GM19463 (cell line): ENCODE results near the gene OVOL3.

Source experiments
- ATAC-seq: cut with Tn5 transposase; IDR thresholded peaks from one replicate; pipeline ENCODE4 v1.9.1; 2021; ENCODE audit warnings: mild to moderate bottlenecking, moderate library complexity; ENCODE audit not compliant: unreplicated experiment

Gene OVOL3

GRCh38 chr19:36160821-36161596, 50.1 kb downstream of the OVOL3 start:
- no peak for ATAC-seq
